CD14-positive monocyte (primary cell): ENCODE measurements around the gene TNFRSF18. TPM values are rescaled to one million over a fixed set of nuclear protein-coding genes. Genes with fewer than 3 reads are reported as not detected.

ENCODE experiments used
- DNase-seq, 3 donors: peaks; one replicate each; pipeline ENCODE4 v3.0.0-alpha.2; 2011 to 2022
- H2AFZ ChIP-seq: 2 replicates; pipeline ENCODE4 v1.6.0; 2012; ENCODE audit warnings: mild to moderate bottlenecking, low read depth, low read length, inconsistent platforms; ENCODE audit not compliant: insufficient read depth, poor library complexity, severe bottlenecking
- H3K27ac ChIP-seq, 2 donors: 1 replicate in 1 of 2; 2 replicates in 1 of 2; pipeline ENCODE4 v1.5.1; 2012 to 2013; ENCODE audit warnings: low read length in 2 of 2, control low read depth in 1 of 2, inconsistent platforms in 1 of 2, low read depth in 1 of 2, mild to moderate bottlenecking in 1 of 2
- H3K27me3 ChIP-seq, 2 donors: one replicate each; pipeline versions ENCODE4 v1.6.0 to v1.6.1; 2011 to 2013; ENCODE audit warnings: low read length in 2 of 2; ENCODE audit not compliant: control insufficient read depth in 2 of 2, insufficient read depth in 2 of 2
- H3K36me3 ChIP-seq, 2 donors: replicated peaks in 1 of 2; 1 replicate in 1 of 2; 2 replicates in 1 of 2; pipeline versions ENCODE4 v1.5.1 to v1.6.1; 2012 to 2013; ENCODE audit warnings: low read length in 2 of 2, control low read depth in 1 of 2, inconsistent platforms in 1 of 2, mild to moderate bottlenecking in 1 of 2; ENCODE audit not compliant: insufficient read depth in 2 of 2, control insufficient read depth in 1 of 2
- H3K4me1 ChIP-seq, 2 donors: 1 replicate in 1 of 2; 2 replicates in 1 of 2; pipeline versions ENCODE4 v1.5.1 to v1.6.1; 2012 to 2013; ENCODE audit warnings: low read length in 2 of 2, control low read depth in 1 of 2, inconsistent platforms in 1 of 2, mild to moderate bottlenecking in 1 of 2, moderate library complexity in 1 of 2; ENCODE audit not compliant: insufficient read depth in 2 of 2, control insufficient read depth in 1 of 2
- H3K4me2 ChIP-seq: replicated peaks from 2 replicates; pipeline ENCODE3; 2012; ENCODE audit warnings: low read length, moderate library complexity, mild to moderate bottlenecking; ENCODE audit not compliant: poor library complexity, severe bottlenecking; ENCODE audit errors: extremely low read depth
- H3K4me3 ChIP-seq, 3 experiments: fragments of 200-600 bp in 1 of 3; sonication (generic) in 1 of 3; replicated peaks in 1 of 3; 1 replicate in 2 of 3; 2 replicates in 1 of 3; pipeline ENCODE4 v1.5.1; 2011 to 2013; ENCODE audit warnings: low read length in 3 of 3, mild to moderate bottlenecking in 3 of 3, control low read depth in 2 of 3, low read depth in 2 of 3, inconsistent platforms in 1 of 3, moderate library complexity in 1 of 3
- H3K79me2 ChIP-seq: 2 replicates; pipeline ENCODE4 v1.6.0; 2012; ENCODE audit warnings: mild to moderate bottlenecking, control low read depth, inconsistent platforms, low read length, moderate library complexity; ENCODE audit not compliant: insufficient read depth
- H3K9ac ChIP-seq: 2 replicates; pipeline ENCODE4 v1.6.0; 2017; ENCODE audit warnings: low read length, mild to moderate bottlenecking; ENCODE audit not compliant: insufficient read depth, poor library complexity, severe bottlenecking
- H3K9me3 ChIP-seq, 2 donors: replicated peaks in 1 of 2; 1 replicate in 1 of 2; 2 replicates in 1 of 2; pipeline versions ENCODE4 v1.5.1 to v1.6.1; 2012 to 2013; ENCODE audit warnings: low read length in 2 of 2, control low read depth in 1 of 2; ENCODE audit not compliant: control insufficient read depth in 1 of 2, insufficient read depth in 1 of 2
- H4K20me1 ChIP-seq: 2 replicates; pipeline ENCODE4 v1.6.0; 2012; ENCODE audit warnings: mild to moderate bottlenecking, low read length, control low read depth, moderate library complexity; ENCODE audit not compliant: insufficient read depth
- H3K27ac Mint-ChIP-seq, 7 donors: one replicate each; pipeline ENCODE4 v1.8.0; 2020; ENCODE audit warnings: mild to moderate bottlenecking in 7 of 7, mixed read lengths in 7 of 7, moderate library complexity in 6 of 7, inconsistent platforms in 2 of 7
- H3K27me3 Mint-ChIP-seq, 3 donors: one replicate each; pipeline ENCODE4 v1.8.0; 2021 to 2022; ENCODE audit warnings: low read depth in 3 of 3, mild to moderate bottlenecking in 3 of 3, mixed read lengths in 3 of 3, moderate library complexity in 3 of 3, inconsistent platforms in 1 of 3
- H3K36me3 Mint-ChIP-seq, 2 donors: one replicate each; pipeline ENCODE4 v1.8.0; 2020; ENCODE audit warnings: mixed read lengths in 2 of 2, inconsistent platforms in 1 of 2, mild to moderate bottlenecking in 1 of 2
- H3K4me1 Mint-ChIP-seq: one replicate; pipeline ENCODE4 v1.8.0; 2020; ENCODE audit warnings: mild to moderate bottlenecking, mixed read lengths
- H3K4me3 Mint-ChIP-seq, 2 donors: one replicate each; pipeline ENCODE4 v1.8.0; 2020; ENCODE audit warnings: mild to moderate bottlenecking in 2 of 2, mixed read lengths in 2 of 2, moderate library complexity in 1 of 2
- H3K9me3 Mint-ChIP-seq, 7 donors: one replicate each; pipeline ENCODE4 v1.8.0; 2020 to 2022; ENCODE audit warnings: mixed read lengths in 7 of 7, mild to moderate bottlenecking in 6 of 7, moderate library complexity in 6 of 7, inconsistent platforms in 2 of 7
- WGBS: methylation state at CpG from one replicate; pipeline ENCODE4 v1.1.5; 2013; ENCODE audit warnings: missing lambda C conversion rate; ENCODE audit not compliant: insufficient coverage; 5-methylcytosine and 5-hydroxymethylcytosine counted together
- intact Hi-C, 2 donors: fragments of 100-400 bp; cut with micrococcal nuclease; formaldehyde crosslinking; loops; one replicate each; pipeline versions ENCODE4 v1.15.0 to v1.15.1; 2023
- polyA plus RNA-seq, 3 donors: library from polyadenylated mRNA; depleted of rRNA in 1 of 3; unstranded in 2 of 3; stranded (reverse) in 1 of 3; fragments of 300-500 nt in 2 of 3; fragments of >200 nt in 1 of 3; fragmentation: Illumina TruSeq in 2 of 3; gene quantifications; 1 replicate in 2 of 3; 2 replicates in 1 of 3; pipeline ENCODE4 v1.2.3, GENCODE V29; 2012 to 2021
- TF ChIP-seq, protein P1 (sequence below): fragments of 200-600 bp; IDR thresholded peaks from one replicate; pipeline ENCODE4 v1.8.0; 2022; ENCODE audit warnings: antibody characterized with exemption, mild to moderate bottlenecking

TNFRSF18 gene
- polyA plus RNA-seq, 3 donors = not detected

DNA sequence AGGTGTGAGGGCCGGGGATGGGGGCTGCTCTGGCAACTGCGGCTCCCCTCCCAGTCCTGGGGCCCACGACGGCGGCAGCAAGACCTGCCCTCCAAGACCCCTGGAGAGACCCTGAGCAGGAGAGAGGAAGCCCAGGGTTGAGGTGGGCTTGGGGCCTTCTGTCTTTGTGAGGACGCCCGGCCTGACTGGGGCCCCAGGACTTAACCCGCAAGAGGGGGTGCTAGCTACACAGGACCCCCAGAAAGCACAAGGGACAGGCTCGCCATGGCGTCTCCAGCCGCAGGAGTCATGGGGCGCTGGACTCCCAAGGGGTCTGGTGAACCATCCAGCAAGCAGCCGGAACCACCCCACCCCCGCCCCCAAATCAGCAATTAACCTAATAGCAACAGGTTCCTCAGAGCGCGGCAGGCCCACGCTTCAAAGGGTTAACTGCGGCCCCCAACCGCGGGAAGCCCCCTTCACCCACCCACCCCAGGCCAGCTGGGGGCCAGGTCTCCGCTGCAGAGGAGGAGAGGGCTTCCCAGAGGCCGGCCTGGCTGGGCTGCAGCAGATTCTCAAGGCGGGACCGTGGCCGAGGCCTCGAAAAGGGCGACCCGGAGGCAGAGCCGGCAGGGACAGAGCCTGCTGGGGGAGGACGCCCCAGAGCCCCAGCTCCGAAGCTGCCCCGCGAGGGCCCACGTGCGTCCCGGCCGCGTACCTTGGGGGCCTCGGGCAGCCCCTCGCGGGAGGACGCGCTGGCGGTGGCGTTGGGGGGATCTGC lies 39.6 kb upstream of the TNFRSF18 start:
- Histone ChIP-seq H3K9ac (no peak overlapping the region), H2AFZ (no peak overlapping the region), H3K27ac (no peak overlapping the region), H3K9me3 (no peaks in the 10 kb centered on the region), H3K36me3 (no peaks in the 10 kb centered on the region), H4K20me1 (peaks cover 13% of the 10 kb centered on the region), H3K79me2 (no peaks in the 10 kb centered on the region), H3K4me2 (no peak overlapping the region), H3K4me1 (no peaks in the 10 kb centered on the region), H3K4me3 (no peak overlapping the region), H3K27me3 (peaks cover 0 to 23% of the 10 kb centered on the region in 2 donors)
- H3K4me3 Mint-ChIP-seq = peak overlapping the region in 1 of 2 donors; percentile 69
- TF ChIP-seq, protein P1, sequence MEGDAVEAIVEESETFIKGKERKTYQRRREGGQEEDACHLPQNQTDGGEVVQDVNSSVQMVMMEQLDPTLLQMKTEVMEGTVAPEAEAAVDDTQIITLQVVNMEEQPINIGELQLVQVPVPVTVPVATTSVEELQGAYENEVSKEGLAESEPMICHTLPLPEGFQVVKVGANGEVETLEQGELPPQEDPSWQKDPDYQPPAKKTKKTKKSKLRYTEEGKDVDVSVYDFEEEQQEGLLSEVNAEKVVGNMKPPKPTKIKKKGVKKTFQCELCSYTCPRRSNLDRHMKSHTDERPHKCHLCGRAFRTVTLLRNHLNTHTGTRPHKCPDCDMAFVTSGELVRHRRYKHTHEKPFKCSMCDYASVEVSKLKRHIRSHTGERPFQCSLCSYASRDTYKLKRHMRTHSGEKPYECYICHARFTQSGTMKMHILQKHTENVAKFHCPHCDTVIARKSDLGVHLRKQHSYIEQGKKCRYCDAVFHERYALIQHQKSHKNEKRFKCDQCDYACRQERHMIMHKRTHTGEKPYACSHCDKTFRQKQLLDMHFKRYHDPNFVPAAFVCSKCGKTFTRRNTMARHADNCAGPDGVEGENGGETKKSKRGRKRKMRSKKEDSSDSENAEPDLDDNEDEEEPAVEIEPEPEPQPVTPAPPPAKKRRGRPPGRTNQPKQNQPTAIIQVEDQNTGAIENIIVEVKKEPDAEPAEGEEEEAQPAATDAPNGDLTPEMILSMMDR = no peak
- no peak for DNase-seq
- H3K4me1 Mint-ChIP-seq = no peaks in the 10 kb centered on the region
- intact Hi-C loops = no loop called here
- no peaks in the 10 kb centered on the region for H3K36me3 Mint-ChIP-seq
- H3K9me3 Mint-ChIP-seq = no peaks in the 10 kb centered on the region
- peaks cover 16 to 32% (median 17%) of the 10 kb centered on the region in 3 donors for H3K27me3 Mint-ChIP-seq
- H3K27ac Mint-ChIP-seq = no peak overlapping the region
- 28% methylated on average over 33 of the region's 45 CpGs for WGBS

DNA sequence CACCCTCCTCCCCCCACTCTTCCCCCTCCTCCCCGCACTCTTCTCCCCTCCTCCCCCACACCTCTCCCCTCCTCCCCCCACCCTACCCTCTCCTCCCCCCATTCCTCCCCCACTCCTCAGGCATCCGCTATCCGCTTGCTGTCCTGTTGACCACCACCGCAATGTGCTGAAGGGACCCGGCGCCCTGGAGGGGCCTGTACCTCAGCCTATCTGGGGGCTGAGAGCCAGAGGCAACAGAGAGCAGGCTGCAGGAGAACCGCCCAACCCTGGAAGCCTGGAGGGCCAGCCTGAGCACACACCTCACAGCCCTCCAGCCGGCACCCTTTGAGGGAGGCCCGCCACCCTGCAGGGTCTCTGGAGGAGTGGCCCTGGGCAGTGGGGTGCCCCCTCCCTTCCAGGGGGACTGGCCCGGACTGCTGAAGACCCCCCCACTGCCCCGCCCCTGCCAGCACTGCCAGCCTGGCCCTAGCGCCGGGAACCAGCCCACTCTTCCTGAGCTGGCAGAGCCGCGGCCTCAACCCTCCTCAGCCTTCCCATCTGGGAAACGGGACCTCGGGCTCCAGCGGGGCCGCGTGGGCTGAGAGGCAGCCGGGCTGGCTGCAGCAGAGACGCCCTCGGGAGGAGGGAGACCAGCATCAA lies 38.9 kb upstream of the TNFRSF18 start:
- no peak for DNase-seq
- no peaks in the 10 kb centered on the region for H3K79me2 ChIP-seq
- Mint-ChIP-seq H3K36me3 (no peaks in the 10 kb centered on the region), H3K27ac (no peak overlapping the region), H3K27me3 (peaks cover 16 to 34% (median 17%) of the 10 kb centered on the region in 3 donors), H3K4me3 (no peak overlapping the region), H3K9me3 (peaks cover 0 to 2% (median 0%) of the 10 kb centered on the region in 7 donors), H3K4me1 (no peaks in the 10 kb centered on the region)
- no peaks in the 10 kb centered on the region for H3K9me3 ChIP-seq
- no peak overlapping the region for H2AFZ ChIP-seq
- H3K4me1 ChIP-seq = no peaks in the 10 kb centered on the region
- no peak overlapping the region for H3K9ac ChIP-seq
- WGBS = 82% methylated on average over 22 of the region's 23 CpGs
- no peak overlapping the region for H3K4me2 ChIP-seq
- intact Hi-C loops = no loop called here
- no peak overlapping the region for H3K4me3 ChIP-seq
- TF ChIP-seq, protein P1 = no peak
- no peak overlapping the region for H3K27ac ChIP-seq
- H3K27me3 ChIP-seq = peaks cover 0 to 23% of the 10 kb centered on the region in 2 donors
- H3K36me3 ChIP-seq = no peaks in the 10 kb centered on the region
- H4K20me1 ChIP-seq = peaks cover 7% of the 10 kb centered on the region
